Transverse colon (tissue), 4 donors: ENCODE measurements around the gene CFAP299.

Source experiments
- EP300 ChIP-seq: sonication (generic); formaldehyde crosslinking; IDR thresholded peaks from one replicate; pipeline ENCODE4 v1.6.1; 2017; ENCODE audit warnings: antibody characterized with exemption, low read depth
- POLR2A ChIP-seq: fragments of 450-650 bp; IDR thresholded peaks from one replicate; pipeline ENCODE4 v1.6.1; 2016; ENCODE audit warnings: antibody characterized with exemption, mild to moderate bottlenecking, moderate library complexity
- POLR2AphosphoS5 ChIP-seq, 3 donors: sonication (generic); formaldehyde crosslinking; IDR thresholded peaks; one replicate each; pipeline ENCODE4 v1.6.1; 2016; ENCODE audit warnings: antibody characterized with exemption in 3 of 3
- TF ChIP-seq, protein P1 (sequence below), 5 experiments: fragments of 200-600 bp in 3 of 5; fragments of 450-650 bp in 2 of 5; sonication (generic) in 3 of 5; IDR thresholded peaks; 1 replicate in 2 of 5; 2 replicates in 3 of 5; pipeline ENCODE4 v1.5.1; 2016 to 2017; ENCODE audit warnings: antibody characterized with exemption in 5 of 5, inconsistent platforms in 3 of 5, mild to moderate bottlenecking in 2 of 5, moderate library complexity in 1 of 5

DNA sequence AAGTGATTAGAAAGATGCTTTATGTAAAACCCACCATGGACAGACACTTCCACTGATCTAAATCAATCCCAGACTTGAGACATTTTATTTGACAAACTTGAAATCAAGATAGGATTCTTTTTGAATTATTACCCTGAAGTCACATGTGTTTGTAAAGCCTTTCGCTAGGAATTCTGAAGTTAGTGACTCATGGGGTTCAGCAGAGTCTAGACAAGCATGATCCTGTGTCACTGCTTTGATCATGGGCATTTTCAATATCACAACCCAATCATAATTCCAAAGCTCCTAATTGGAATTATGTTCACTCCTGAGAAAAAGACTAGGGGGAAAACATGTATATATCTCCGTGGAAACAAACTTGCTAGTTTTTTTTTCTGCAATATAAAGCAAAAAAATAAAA, 627.5 kb downstream of the CFAP299 start:
- TF ChIP-seq, protein P1, sequence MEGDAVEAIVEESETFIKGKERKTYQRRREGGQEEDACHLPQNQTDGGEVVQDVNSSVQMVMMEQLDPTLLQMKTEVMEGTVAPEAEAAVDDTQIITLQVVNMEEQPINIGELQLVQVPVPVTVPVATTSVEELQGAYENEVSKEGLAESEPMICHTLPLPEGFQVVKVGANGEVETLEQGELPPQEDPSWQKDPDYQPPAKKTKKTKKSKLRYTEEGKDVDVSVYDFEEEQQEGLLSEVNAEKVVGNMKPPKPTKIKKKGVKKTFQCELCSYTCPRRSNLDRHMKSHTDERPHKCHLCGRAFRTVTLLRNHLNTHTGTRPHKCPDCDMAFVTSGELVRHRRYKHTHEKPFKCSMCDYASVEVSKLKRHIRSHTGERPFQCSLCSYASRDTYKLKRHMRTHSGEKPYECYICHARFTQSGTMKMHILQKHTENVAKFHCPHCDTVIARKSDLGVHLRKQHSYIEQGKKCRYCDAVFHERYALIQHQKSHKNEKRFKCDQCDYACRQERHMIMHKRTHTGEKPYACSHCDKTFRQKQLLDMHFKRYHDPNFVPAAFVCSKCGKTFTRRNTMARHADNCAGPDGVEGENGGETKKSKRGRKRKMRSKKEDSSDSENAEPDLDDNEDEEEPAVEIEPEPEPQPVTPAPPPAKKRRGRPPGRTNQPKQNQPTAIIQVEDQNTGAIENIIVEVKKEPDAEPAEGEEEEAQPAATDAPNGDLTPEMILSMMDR (IDR thresholded peaks at IDR 0.05): no peak
- TF ChIP-seq POLR2A: no peak
- no peak for TF ChIP-seq EP300
- no peak for TF ChIP-seq POLR2AphosphoS5 (IDR thresholded peaks at IDR 0.05)
